Liver (tissue), 3 donors: ENCODE data around the gene ELAC2.

Source experiments
- FOXA1 ChIP-seq: IDR thresholded peaks from 2 replicates; pipeline ENCODE4 v1.6.1; 2016; ENCODE audit warnings: antibody characterized with exemption
- JUND ChIP-seq, 2 donors: IDR thresholded peaks; 2 replicates each; pipeline ENCODE4 v1.6.1; 2016; ENCODE audit warnings: antibody characterized with exemption in 2 of 2
- MAX ChIP-seq: IDR thresholded peaks from 2 replicates; pipeline ENCODE4 v1.6.1; 2016; ENCODE audit warnings: antibody characterized with exemption
- RAD21 ChIP-seq, 2 donors: IDR thresholded peaks; 2 replicates each; pipeline ENCODE4 v1.6.1; 2016; ENCODE audit warnings: antibody characterized with exemption in 2 of 2, mild to moderate bottlenecking in 2 of 2
- RXRA ChIP-seq, 2 donors: IDR thresholded peaks; 2 replicates each; pipeline ENCODE4 v1.6.1; 2017 to 2018; ENCODE audit warnings: antibody characterized with exemption in 2 of 2, mild to moderate bottlenecking in 1 of 2
- SP1 ChIP-seq: IDR thresholded peaks from 2 replicates; pipeline ENCODE4 v1.6.1; 2018; ENCODE audit warnings: antibody characterized with exemption, mild to moderate bottlenecking
- TAF1 ChIP-seq: conservative IDR thresholded peaks from 2 replicates; pipeline ENCODE4 v1.6.1; 2016; ENCODE audit warnings: antibody characterized with exemption, mild to moderate bottlenecking
- TF ChIP-seq, protein P1 (sequence below): fragments of 150-350 bp; IDR thresholded peaks from 2 replicates; pipeline ENCODE4 v1.5.1; 2017; ENCODE audit warnings: improper control_type of control experiment, low read depth, low read length; ENCODE audit not compliant: missing input control
- TF ChIP-seq, protein P2 (sequence below): IDR thresholded peaks from 2 replicates; pipeline ENCODE4 v1.6.1; 2016; ENCODE audit warnings: antibody characterized with exemption
- TF ChIP-seq, protein P3 (sequence below): IDR thresholded peaks from 2 replicates; pipeline ENCODE4 v1.6.1; 2016; ENCODE audit warnings: antibody characterized with exemption, mild to moderate bottlenecking
- TF ChIP-seq, protein P4 (sequence below): IDR thresholded peaks from 2 replicates; pipeline ENCODE4 v1.6.1; 2016; ENCODE audit warnings: antibody characterized with exemption
- donor health status: healthy.
- donor health status: healthy.

- TF ChIP-seq, protein P1, sequence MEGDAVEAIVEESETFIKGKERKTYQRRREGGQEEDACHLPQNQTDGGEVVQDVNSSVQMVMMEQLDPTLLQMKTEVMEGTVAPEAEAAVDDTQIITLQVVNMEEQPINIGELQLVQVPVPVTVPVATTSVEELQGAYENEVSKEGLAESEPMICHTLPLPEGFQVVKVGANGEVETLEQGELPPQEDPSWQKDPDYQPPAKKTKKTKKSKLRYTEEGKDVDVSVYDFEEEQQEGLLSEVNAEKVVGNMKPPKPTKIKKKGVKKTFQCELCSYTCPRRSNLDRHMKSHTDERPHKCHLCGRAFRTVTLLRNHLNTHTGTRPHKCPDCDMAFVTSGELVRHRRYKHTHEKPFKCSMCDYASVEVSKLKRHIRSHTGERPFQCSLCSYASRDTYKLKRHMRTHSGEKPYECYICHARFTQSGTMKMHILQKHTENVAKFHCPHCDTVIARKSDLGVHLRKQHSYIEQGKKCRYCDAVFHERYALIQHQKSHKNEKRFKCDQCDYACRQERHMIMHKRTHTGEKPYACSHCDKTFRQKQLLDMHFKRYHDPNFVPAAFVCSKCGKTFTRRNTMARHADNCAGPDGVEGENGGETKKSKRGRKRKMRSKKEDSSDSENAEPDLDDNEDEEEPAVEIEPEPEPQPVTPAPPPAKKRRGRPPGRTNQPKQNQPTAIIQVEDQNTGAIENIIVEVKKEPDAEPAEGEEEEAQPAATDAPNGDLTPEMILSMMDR, result no peak
- no peak for TF ChIP-seq RAD21 (IDR thresholded peaks at IDR 0.05)
- TF ChIP-seq MAX, result no peak
- TF ChIP-seq SP1, result no peak
- TF ChIP-seq FOXA1, result no peak
- no peak for TF ChIP-seq TAF1
- TF ChIP-seq JUND (IDR thresholded peaks at IDR 0.05), result no peak
- TF ChIP-seq, protein P2, sequence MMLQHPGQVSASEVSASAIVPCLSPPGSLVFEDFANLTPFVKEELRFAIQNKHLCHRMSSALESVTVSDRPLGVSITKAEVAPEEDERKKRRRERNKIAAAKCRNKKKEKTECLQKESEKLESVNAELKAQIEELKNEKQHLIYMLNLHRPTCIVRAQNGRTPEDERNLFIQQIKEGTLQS, result no peak
- TF ChIP-seq, protein P3, sequence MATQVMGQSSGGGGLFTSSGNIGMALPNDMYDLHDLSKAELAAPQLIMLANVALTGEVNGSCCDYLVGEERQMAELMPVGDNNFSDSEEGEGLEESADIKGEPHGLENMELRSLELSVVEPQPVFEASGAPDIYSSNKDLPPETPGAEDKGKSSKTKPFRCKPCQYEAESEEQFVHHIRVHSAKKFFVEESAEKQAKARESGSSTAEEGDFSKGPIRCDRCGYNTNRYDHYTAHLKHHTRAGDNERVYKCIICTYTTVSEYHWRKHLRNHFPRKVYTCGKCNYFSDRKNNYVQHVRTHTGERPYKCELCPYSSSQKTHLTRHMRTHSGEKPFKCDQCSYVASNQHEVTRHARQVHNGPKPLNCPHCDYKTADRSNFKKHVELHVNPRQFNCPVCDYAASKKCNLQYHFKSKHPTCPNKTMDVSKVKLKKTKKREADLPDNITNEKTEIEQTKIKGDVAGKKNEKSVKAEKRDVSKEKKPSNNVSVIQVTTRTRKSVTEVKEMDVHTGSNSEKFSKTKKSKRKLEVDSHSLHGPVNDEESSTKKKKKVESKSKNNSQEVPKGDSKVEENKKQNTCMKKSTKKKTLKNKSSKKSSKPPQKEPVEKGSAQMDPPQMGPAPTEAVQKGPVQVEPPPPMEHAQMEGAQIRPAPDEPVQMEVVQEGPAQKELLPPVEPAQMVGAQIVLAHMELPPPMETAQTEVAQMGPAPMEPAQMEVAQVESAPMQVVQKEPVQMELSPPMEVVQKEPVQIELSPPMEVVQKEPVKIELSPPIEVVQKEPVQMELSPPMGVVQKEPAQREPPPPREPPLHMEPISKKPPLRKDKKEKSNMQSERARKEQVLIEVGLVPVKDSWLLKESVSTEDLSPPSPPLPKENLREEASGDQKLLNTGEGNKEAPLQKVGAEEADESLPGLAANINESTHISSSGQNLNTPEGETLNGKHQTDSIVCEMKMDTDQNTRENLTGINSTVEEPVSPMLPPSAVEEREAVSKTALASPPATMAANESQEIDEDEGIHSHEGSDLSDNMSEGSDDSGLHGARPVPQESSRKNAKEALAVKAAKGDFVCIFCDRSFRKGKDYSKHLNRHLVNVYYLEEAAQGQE, result no peak
- TF ChIP-seq, protein P4, sequence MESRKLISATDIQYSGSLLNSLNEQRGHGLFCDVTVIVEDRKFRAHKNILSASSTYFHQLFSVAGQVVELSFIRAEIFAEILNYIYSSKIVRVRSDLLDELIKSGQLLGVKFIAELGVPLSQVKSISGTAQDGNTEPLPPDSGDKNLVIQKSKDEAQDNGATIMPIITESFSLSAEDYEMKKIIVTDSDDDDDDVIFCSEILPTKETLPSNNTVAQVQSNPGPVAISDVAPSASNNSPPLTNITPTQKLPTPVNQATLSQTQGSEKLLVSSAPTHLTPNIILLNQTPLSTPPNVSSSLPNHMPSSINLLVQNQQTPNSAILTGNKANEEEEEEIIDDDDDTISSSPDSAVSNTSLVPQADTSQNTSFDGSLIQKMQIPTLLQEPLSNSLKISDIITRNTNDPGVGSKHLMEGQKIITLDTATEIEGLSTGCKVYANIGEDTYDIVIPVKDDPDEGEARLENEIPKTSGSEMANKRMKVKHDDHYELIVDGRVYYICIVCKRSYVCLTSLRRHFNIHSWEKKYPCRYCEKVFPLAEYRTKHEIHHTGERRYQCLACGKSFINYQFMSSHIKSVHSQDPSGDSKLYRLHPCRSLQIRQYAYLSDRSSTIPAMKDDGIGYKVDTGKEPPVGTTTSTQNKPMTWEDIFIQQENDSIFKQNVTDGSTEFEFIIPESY, result no peak
- TF ChIP-seq RXRA (IDR thresholded peaks at IDR 0.05), result no peak
Measured at GRCh38 chr17:13065032-13065431, 47.2 kb upstream of the ELAC2 start.
